ENCODE measurements around the gene STAC3. TPM values are rescaled to one million over a fixed set of nuclear protein-coding genes. Genes with fewer than 3 reads are reported as not detected.

The STAC3 gene
- total and polyA plus RNA-seq, 2 of the 8 experiments (the other 6 are each of a cell fraction or from before 2014, with no cell fraction given) = 0.70 to 1.3 TPM

DNA sequence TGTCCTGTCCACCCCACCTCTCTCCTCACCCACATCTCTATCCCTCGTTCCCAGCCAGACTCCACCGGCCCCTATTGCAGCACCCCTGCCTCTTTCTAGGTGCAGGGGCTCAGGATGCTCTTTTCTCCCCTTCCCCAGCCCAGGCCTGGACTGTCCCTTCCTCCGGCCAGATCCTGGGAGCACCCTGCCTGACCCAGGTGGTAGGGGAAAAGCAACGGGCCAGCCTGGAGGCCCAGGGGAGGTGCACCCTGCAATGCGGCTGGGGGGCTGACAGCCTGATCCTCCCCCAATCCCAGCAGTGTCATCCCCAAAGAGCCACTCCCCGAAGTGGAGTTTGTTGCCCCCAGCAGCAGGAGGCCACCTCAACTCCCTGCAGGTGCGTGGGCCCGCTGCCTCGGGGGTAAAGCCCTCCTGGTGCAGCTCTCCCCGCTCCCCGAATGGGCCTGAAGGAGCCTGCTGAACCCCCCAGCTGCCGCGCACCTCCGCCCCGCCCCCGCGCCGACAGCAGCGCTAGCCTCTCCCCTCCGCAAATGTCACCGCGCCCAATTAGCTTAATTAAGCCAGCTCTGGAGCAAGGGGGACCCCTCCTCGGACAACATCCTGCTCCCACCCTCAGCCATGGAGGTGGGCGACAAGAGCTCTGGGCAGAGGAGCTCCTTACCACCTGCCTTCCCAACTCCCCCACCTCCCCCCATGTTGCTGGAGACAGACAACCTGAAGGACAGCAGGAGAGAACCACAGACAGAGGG is 29.6 kb downstream of the STAC3 start:
- Histone ChIP-seq H3K79me1 (ENCODE audit: low read depth, low read length) (no peaks in the 10 kb centered on the region), H2BK20ac (ENCODE audit: low read length) (peak overlapping the region; percentile 7; the same call in 1 of the 2 replicates), H2BK120ac (replicated peaks; ENCODE audit: low read depth, low read length) (no peak overlapping the region), H4K8ac (ENCODE audit: extremely low read depth, insufficient read depth, low read length) (no peak overlapping the region), H3K4me3 (ENCODE audit: extremely low read depth in 1 of 4, insufficient read depth in 2 of 4, low read depth in 3 of 4, low read length in 4 of 4) (peak overlapping the region in 1 of 4 experiments; percentile 36; a peak in 2 of 8 replicates), H2AK5ac (ENCODE audit: low read depth, low read length) (no peak overlapping the region), H3K56ac (replicated peaks; ENCODE audit: insufficient read length, low read depth, low read length) (no peak overlapping the region), H3K4me1 (replicated peaks in 1 of 4; ENCODE audit: control insufficient read depth in 3 of 4, insufficient read depth in 4 of 4, low read length in 3 of 4) (peaks cover 0 to 51% (median 35%) of the 10 kb centered on the region in 4 experiments; a peak in 6 of 7 replicates), H3K27ac (ENCODE audit: low read depth, low read length) (no peak overlapping the region), H3K36me3 (ENCODE audit: control insufficient read depth in 2 of 4, insufficient read depth in 4 of 4, low read length in 3 of 4) (no peaks in the 10 kb centered on the region), H2BK5ac (ENCODE audit: low read depth, low read length) (no peak overlapping the region), H2AFZ (ENCODE audit: low read length) (no peak overlapping the region), H2BK15ac (ENCODE audit: low read length) (no peak overlapping the region; the same call in 1 of the 2 replicates), H4K91ac (replicated peaks; ENCODE audit: insufficient read length, low read length) (no peak overlapping the region), H3K9ac (replicated peaks in 1 of 4; ENCODE audit: extremely low read depth in 1 of 4, low read depth in 3 of 4, low read length in 3 of 4) (no peak overlapping the region), H3K23me2 (ENCODE audit: low read depth, low read length) (peaks cover 8% of the 10 kb centered on the region; the same call in 1 of the 2 replicates), H3K4ac (replicated peaks; ENCODE audit: insufficient read length, low read depth, low read length) (no peak overlapping the region), H3K4me2 (ENCODE audit: insufficient read depth in 1 of 2, low read depth in 2 of 2, low read length in 2 of 2) (peak overlapping the region; percentile 51 to 71; a peak in 3 of 4 replicates), H3K18ac (ENCODE audit: extremely low read depth, low read length) (peak overlapping the region; percentile 32), H4K5ac (ENCODE audit: insufficient read length, low read depth, low read length) (no peak overlapping the region), H2BK12ac (ENCODE audit: low read depth, low read length) (0 out of 2 replicates have a peak overlapping the region, but pooled peaks have one; percentile 12), H3K27me3 (replicated peaks in 1 of 4; ENCODE audit: control insufficient read depth in 3 of 4, extremely low read depth in 1 of 4, insufficient read depth in 3 of 4, low read length in 3 of 4) (peaks cover 83 to 98% (median 97%) of the 10 kb centered on the region in 4 experiments), H3K9me3 (ENCODE audit: insufficient read depth in 2 of 2, low read depth in 1 of 2, low read length in 1 of 2) (no peaks in the 10 kb centered on the region), H3K23ac (ENCODE audit: insufficient read length) (no peak overlapping the region), H4K20me1 (replicated peaks in 1 of 2; ENCODE audit: control insufficient read depth in 1 of 2, insufficient read depth in 2 of 2, low read length in 2 of 2) (peaks cover 16 to 35% of the 10 kb centered on the region in 2 experiments), H3K14ac (ENCODE audit: insufficient read length) (no peak overlapping the region), H3K79me2 (ENCODE audit: control insufficient read depth in 1 of 2, insufficient read depth in 2 of 2, low read length in 2 of 2) (no peaks in the 10 kb centered on the region)
- ChIA-PET CTCF (ENCODE audit: partially characterized antibody) (interaction anchor here (1.1 to 13.4 kb wide), 4 partner anchors 7 to 237 kb away, joined by 3 to 527 read pairs (median 53); partner anchors contain the start of gene STAC3), POLR2A (ENCODE audit: partially characterized antibody) (interaction anchor here (1.0 to 17.7 kb wide), 3 partner anchors 8 to 46 kb away, joined by 3 to 852 read pairs (median 21); partner anchors contain the start of genes SHMT2 and STAC3)
- DNase-seq (ENCODE audit: low read depth in 1 of 2, low spot score in 2 of 2) = no peak
- TF ChIP-seq RNF2 (IDR thresholded peaks at IDR 0.05; ENCODE audit: borderline replicate concordance, low read depth, low read length, missing control alignments, poor library complexity, severe bottlenecking) (peak; percentile 55), EZH2 (IDR thresholded peaks at IDR 0.05; ENCODE audit: low read depth, low read length, severe bottlenecking) (peak; percentile 71), KDM4A (IDR thresholded peaks at IDR 0.05; ENCODE audit: low read depth, low read length, severe bottlenecking) (no peak), SUZ12 (IDR thresholded peaks at IDR 0.05; ENCODE audit: low read length) (peak; percentile 71; the same call in 1 of the 2 replicates), HDAC2 (IDR thresholded peaks at IDR 0.05; ENCODE audit: borderline replicate concordance in 1 of 2, low read depth in 2 of 2, low read length in 2 of 2) (no peak)
- no peak for FAIRE-seq
- 14% methylated on average over 18 of the region's 24 CpGs; no CpG with 5 or more reads in 1 of the 2 experiments for WGBS, 2 experiments (ENCODE audit: extremely low coverage in 1 of 2, insufficient coverage in 1 of 2, insufficient read length in 1 of 2, insufficient replicate concordance in 2 of 2, low coverage in 1 of 2, low lambda C conversion rate in 2 of 2, missing lambda C conversion rate in 1 of 2)
